Activated effector memory CD4-positive, alpha-beta T cell treated with anti-CD3 and anti-CD28 coated beads, Interleukin-2, amount 50 U/mL, for 16 hours (primary cell): Measurements from ENCODE around the gene TUBB2A.
A peak's percentile ranks its signal among the peaks of the same experiment; 100 is the strongest.
"Not testable (repeated sequence)": the region's sequence is repeated elsewhere in the genome, so short reads cannot be mapped to it uniquely, and the experiment has no call there.

Experiments
- DNase-seq: peaks from one replicate; pipeline ENCODE4 v3.0.0-alpha.2; 2020

The TUBB2A gene

DNA sequence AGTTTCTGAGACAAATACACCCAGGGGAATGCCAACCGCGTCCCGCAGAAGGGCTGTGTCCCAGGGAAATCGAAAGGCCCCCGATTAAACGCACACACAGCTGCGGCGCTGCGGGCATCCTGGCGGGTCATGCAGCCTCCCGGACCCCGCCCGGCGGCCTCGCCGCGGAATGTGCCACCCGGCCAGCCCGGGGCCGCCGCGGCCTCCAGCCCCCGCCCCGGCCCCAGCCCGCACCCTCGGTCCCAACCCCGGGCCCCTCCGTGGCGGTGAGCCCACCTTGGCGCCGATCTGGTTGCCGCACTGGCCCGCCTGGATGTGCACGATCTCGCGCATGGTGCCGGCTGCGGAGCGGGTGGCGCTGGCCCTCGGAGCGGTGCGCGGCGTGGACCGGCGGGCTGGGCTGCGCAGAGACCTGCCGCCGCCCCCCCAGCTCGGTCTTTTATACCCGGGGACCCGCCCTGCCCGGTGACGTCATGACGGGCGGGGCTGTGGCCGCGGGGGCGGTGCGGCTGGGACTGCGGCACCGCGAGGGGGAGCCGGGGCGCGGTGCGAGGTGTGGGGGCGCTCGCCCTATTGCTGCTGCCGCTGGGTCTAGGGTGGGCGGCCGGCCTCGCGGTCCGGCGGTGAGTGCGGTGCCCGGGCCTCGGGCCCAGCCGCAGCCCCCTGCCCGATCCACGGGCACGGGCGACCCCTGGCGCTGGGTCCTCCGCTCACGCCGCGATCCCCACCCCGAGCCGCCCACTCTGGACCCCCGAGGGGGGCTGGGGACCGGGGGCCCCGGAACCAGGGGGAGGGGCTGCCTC is at the start of gene TUBB2A:
TUBB2A (minus strand) TSS at position 414 of the 803 bp plus-strand sequence; CDS start at position 333, 81 bp downstream.
- peak; percentile 95 for DNase-seq

- no peak for DNase-seq
Observed at GRCh38 chr6:3206339-3207015, 49.1 kb upstream of the TUBB2A start.

- no peak for DNase-seq
Observed at GRCh38 chr6:3205913-3206312, 48.6 kb upstream of the TUBB2A start.

DNA sequence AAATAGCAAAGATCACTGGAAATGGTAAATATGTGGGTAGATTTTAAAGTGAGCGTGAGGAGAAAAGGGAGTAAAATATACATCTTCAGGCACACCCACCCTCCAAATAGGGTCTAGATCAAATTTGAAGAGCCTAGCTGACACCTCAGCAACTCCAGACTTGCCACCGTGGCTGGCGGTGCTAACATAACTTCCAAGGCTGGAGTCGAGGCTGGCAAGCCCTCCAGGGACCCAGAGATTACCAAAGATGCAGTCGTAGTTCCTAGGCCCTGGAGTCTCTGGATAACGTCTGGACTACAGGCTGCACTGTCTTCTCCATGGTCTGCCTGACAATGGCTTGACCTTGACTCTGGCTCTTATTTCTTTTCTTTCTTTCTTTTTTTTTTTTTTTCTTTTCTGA is 47.6 kb upstream of the TUBB2A start:
- DNase-seq: no peak

DNA sequence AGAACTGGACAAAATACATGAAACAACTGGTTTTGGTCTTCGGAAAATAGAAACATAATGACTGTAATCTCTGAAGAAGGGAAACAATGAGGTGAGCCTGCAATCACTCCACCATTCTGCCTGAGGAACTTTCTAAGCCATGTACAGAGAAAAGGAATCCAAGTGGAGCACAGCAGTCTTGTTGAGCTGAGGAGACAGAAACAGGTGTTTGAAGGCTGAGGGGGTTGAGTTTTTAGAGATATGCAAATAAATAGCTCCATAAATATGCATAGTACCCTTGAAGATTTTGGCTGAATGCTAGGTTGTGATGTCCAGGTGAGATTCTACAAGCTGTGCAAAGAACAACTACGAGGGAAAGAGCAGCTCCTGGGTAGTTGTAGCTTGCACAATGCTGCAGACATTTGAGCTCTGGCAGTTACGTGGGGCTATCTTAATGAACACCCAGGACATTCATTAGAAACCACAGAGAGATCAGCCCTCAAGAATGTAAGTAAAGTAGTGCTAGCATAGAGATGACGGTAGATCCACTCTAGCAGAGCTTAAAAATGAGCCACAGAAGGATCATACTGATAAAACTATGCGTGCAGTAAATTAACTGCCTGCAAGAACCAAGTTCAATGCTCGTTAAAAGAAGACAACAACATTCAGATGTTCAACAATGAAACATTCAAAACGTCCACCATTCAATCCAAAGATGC is 45.8 kb upstream of the TUBB2A start:
- DNase-seq: no peak

DNA sequence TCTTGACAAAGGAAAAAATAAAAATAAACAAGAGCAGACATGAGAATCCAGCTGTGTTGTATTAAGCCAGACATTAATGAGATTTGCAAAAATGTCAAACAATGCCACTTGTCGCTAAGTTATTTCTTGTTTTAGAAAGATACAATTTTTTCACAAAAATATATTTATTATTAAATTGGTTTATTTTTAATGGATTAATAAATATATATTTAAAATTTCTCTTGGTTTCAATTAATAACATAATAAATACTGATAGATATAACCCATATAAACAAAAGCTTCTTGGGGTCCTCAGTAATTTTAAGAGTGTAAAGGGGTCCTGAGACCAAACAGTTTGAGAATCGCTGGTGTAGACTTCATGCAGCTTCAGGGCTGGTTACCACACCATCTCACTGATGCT is 44.0 kb upstream of the TUBB2A start:
- no peak for DNase-seq

DNA sequence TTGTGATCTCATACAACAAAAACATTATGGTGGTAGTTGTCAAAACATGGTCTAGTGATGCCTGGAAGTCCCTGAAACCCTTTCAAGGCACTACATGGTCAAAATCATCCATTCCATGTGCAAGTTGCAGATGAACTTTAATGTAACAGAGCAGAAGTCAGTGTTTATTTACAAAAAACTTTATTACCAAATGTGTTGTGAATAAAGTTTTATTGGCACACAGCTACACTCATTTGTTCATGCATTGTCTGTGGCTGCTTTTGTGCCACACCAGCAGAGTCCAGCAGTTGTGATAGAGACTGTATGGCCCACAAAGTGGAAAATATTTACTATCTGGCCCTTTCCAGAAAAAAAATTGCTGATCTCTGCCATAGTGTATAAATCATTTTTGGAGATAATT is 43.3 kb upstream of the TUBB2A start:
- DNase-seq: no peak

DNA sequence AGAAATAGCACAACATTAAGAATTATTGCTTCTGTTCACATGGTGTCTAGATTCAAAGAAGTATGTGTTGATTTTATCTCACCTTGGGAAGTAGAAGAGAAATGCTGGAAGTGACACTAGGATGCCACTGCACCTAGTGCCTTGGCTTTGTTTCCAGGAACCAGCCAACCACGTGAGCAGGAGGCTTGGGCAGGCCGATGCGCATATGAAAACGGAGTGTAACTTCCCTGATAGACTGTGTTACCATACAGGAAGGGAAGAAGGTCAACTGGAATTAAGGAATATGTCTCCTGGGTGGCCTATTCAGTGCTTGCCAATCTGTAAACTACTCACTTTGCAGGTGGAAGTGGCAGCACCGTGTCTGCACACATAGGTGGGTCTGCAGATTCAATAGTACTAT is 42.0 kb upstream of the TUBB2A start:
- DNase-seq: no peak

DNA sequence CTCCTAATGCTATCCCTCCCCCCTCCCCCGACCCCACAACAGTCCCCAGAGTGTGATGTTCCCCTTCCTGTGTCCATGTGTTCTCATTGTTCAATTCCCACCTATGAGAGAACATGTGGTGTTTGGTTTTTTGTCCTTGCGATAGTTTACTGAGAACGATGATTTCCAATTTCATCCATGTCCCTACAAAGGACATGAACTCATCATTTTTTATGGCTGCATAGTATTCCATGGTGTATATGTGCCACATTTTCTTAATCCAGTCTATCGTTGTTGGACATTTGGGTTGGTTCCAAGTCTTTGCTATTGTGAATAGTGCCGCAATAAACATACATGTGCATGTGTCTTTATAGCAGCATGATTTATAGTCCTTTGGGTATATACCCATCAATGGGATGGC is 40.4 kb upstream of the TUBB2A start:
- not testable (repeated sequence) for DNase-seq

- DNase-seq: no peak
Observed at GRCh38 chr6:3196770-3197169, 39.4 kb upstream of the TUBB2A start.

- DNase-seq: no peak
Observed at GRCh38 chr6:3195695-3196497, 38.6 kb upstream of the TUBB2A start.

DNA sequence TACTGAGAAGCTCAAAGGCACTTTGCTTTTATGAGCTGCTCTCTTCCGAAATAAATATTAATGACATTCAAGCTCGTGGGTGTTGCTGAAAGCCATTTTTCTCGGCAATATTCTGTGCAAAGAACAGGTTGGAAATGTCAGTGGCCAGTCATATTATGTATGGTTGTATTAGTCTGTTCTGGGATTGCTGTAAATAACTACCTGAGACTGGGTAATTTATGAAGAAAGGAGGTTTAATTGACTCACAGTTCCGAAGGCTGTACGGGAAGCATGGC is 38.0 kb upstream of the TUBB2A start:
- no peak for DNase-seq

DNA sequence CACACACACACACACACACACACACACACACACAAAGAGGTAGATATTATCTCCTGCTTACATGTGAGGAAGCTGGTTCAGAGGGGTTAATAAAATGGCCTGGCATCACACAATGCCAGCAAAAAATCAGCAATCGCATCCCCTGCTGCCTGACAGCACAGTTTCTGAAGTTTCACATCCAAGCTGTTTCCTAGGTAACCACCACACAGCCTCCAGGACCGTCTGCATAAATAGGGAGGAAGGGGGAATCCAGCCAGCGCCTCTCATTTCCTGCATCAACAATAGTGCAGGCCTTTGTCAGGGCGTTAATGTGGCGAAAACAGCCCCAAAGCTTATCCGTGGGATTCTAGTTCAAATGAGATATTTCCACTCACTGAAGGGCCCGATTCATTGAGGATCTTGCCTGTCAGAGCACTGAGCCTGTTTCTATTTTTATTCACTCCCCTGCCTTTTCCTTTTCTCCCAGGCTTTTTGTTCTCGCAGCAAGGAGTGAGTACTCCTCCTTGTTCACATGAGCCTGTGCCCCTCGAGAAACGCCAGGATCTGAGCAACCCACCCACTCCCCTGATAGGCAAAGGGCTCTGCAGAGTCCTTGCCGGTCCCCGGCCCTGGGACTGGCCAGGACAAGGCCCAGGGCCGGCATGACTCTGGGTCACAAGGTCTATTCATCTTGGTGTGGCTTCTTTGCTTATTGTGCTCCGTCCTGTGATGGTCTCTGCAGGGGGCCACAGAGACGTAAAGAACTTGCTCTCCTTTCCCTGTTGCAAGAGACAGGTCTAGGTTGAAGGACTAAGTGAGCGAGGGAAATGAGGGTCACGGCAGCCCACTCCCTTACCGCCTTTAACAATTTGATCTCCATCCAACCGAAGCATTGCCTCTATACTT is 37.4 kb upstream of the TUBB2A start:
- no peak for DNase-seq

DNA sequence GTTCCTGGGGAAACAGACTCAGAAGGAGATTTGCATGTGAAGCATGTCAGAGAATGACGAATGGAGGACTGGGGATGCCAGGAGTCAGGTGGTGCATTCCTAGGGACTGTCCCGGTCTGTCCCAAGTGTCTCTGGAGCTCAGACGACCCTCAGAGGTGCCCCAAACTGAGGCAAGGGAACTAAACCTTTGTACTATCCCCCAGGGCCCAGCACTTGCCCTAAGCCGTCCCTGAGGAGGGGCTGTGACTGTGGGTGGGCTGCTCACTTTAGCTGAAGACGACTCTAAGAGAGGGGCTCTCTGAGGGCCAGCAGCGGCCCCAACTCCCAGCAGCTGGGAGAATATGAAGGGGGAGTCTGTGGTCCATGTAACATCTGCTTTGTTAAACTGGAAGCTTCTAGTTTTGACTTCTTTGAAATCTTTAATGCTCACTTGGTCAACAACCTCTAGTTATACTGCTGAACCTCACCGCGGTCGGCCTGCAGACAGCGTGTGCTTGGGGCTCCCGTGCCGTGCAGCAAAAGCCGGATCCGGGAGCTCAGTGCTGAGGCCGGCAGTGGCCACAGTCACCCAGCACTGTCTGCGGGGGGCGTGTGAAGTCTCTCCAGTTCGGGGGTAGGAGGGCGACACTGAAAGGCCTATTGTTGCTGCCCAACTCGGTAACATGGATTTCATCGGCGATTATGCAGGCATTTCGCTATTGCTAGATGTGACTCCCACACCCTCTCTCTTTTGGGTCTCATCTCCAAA is 35.9 kb upstream of the TUBB2A start:
- peak; percentile 55 for DNase-seq

DNA sequence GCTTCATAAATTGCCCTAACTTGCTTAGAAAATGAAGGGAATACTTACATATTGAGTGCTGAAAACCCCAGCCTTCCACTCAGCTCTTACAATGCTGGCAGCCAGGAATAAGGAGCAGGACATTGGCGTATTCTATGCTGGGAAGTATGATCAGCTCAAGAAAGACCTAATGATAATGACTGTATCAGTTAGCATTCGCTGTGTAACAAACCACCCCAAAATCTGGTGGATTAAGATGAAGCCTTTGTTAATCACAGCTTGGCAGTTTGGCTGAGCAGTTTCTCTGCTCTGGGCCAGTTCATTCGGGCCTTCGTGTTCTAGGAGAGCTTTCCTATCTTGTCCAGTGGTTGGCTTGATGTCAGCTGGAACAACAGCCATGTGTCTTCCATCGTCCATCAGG is 33.4 kb upstream of the TUBB2A start:
- DNase-seq: no peak

DNA sequence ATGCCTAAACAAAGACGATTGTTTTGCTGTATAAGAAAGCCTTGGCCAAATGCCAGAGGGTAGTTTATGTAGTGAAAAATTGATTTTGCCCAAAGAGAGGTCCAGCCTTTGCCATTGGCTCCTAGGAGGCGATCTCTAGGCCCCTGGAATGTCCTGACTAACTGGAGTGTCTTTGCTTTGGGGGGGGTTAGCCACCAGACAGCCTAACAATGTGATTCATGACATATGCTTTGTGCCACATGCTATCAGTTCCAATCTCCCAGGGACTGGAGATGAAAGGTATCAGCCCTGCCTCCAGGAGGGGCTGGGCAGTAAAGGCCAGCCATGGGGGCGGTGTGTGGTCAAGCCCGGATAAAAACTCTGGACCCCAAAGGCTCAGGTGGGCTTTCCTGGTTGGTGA is 32.7 kb upstream of the TUBB2A start:
- DNase-seq: no peak

- DNase-seq: not testable (repeated sequence)
Observed at GRCh38 chr6:3189192-3189591, 31.8 kb upstream of the TUBB2A start.

DNA sequence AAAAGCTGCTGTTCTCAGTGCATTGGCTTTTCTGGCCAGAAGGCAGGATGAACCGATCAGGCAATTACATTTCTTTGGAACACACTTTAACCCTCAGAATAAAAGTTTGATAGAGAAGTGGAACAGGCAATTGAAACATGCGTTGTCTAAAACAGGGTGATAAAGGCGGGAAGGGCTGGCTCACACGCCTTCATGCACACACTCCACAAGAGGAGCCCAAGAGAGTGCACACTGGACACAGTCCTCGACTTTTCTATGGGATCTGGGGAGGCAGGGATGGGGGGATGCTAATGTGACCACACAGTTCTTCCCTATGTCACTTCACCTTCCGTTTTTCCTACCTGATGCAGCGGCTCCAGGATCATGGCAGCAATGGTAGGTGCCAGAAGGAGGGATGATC is 30.9 kb upstream of the TUBB2A start:
- DNase-seq: no peak

- peak; percentile 4 for DNase-seq
Observed at GRCh38 chr6:3186974-3187382, 29.6 kb upstream of the TUBB2A start.

- no peak for DNase-seq
Observed at GRCh38 chr6:3183066-3183465, 25.7 kb upstream of the TUBB2A start.

- DNase-seq: no peak
Observed at GRCh38 chr6:3181105-3181504, 23.8 kb upstream of the TUBB2A start.
